Tibial nerve (tissue), 4 donors: ENCODE data around the gene CTAG2. TPM values are rescaled to one million over a fixed set of nuclear protein-coding genes. Genes with fewer than 3 reads are reported as not detected.
"Not testable (repeated sequence)": the region's sequence is repeated elsewhere in the genome, so short reads cannot be mapped to it uniquely, and the experiment has no call there.

ENCODE experiments used
- DNase-seq, 2 donors: peaks; one replicate each; pipeline ENCODE4 v3.0.0-alpha.2; 2019; ENCODE audit warnings: low spot score in 2 of 2
- H3K27ac ChIP-seq, 4 donors: fragments of 200-600 bp; sonication (generic) in 3 of 4; one replicate each; pipeline ENCODE4 v1.5.1; 2017 to 2019; ENCODE audit warnings: mild to moderate bottlenecking in 1 of 4
- H3K27me3 ChIP-seq, 2 donors: fragments of 200-600 bp; sonication (generic) in 1 of 2; one replicate each; pipeline versions ENCODE4 v1.5.1 to v1.6.0; 2017 to 2019
- H3K36me3 ChIP-seq, 3 donors: fragments of 200-600 bp; sonication (generic); one replicate each; pipeline ENCODE4 v1.5.1; 2018 to 2019
- H3K4me1 ChIP-seq, 4 donors: fragments of 200-600 bp; sonication (generic) in 3 of 4; one replicate each; pipeline ENCODE4 v1.5.1; 2017 to 2019
- H3K4me3 ChIP-seq, 4 donors: fragments of 200-600 bp; sonication (generic) in 3 of 4; one replicate each; pipeline ENCODE4 v1.5.1; 2017 to 2019; ENCODE audit warnings: mild to moderate bottlenecking in 1 of 4, moderate library complexity in 1 of 4
- H3K9me3 ChIP-seq, 4 donors: fragments of 200-600 bp; sonication (generic) in 3 of 4; one replicate each; pipeline ENCODE4 v1.5.1; 2017 to 2019
- CTCF ChIP-seq, 5 experiments: fragments of 200-600 bp in 3 of 5; fragments of 450-650 bp in 2 of 5; sonication (generic) in 3 of 5; IDR thresholded peaks; one replicate each; pipeline ENCODE4 v1.5.1; 2016 to 2019; ENCODE audit warnings: antibody characterized with exemption in 5 of 5, mild to moderate bottlenecking in 3 of 5, moderate library complexity in 2 of 5
- EP300 ChIP-seq, 2 donors: sonication (generic); formaldehyde crosslinking; IDR thresholded peaks; one replicate each; pipeline ENCODE4 v1.6.1; 2017; ENCODE audit warnings: antibody characterized with exemption in 2 of 2, mild to moderate bottlenecking in 1 of 2
- POLR2A ChIP-seq, 2 donors: fragments of 450-650 bp; IDR thresholded peaks; one replicate each; pipeline ENCODE4 v1.6.1; 2017; ENCODE audit warnings: antibody characterized with exemption in 2 of 2, mild to moderate bottlenecking in 2 of 2, moderate library complexity in 2 of 2
- WGBS, 2 donors: methylation state at CpG; one replicate each; pipeline ENCODE4 v1.1.5; 2018; 5-methylcytosine and 5-hydroxymethylcytosine counted together
- total RNA-seq, 4 donors: library from RNA; depleted of rRNA; stranded (reverse); fragments of >200 nt; gene quantifications; one replicate each; pipeline ENCODE4 v1.1.0, GENCODE V29; 2016

Gene CTAG2
- total RNA-seq, result not detected

GRCh38 chrX:154653413-154653812, at the start of gene CTAG2:
TSS of gene CTAG2 (minus strand) at chrX:154653579. CDS start at chrX:154653515, 64 bp downstream.
- not testable (repeated sequence) for H3K4me3 ChIP-seq, H3K4me1 ChIP-seq, H3K27me3 ChIP-seq, H3K36me3 ChIP-seq, H3K27ac ChIP-seq, DNase-seq, H3K9me3 ChIP-seq
- WGBS, 2 donors, result no CpG with 5 or more reads among the region's 27 CpGs

- Histone ChIP-seq H3K9me3 (no peaks in the 10 kb centered on the region), H3K4me3 (no peak overlapping the region), H3K36me3 (peaks cover 0 to 10% (median 0%) of the 10 kb centered on the region in 3 donors), H3K27me3 (no peaks in the 10 kb centered on the region), H3K27ac (no peak overlapping the region), H3K4me1 (peaks cover 0 to 7% (median 2%) of the 10 kb centered on the region in 4 donors)
- WGBS, 2 donors, result 76 to 88% methylated on average over 5 to 6 of the region's 6 CpGs
- DNase-seq, result no peak
- TF ChIP-seq POLR2A (IDR thresholded peaks at IDR 0.05), result no peak
- TF ChIP-seq CTCF (IDR thresholded peaks at IDR 0.05), result no peak
- no peak for TF ChIP-seq EP300 (IDR thresholded peaks at IDR 0.05)
Observed at GRCh38 chrX:154698630-154699248, 45.4 kb upstream of the CTAG2 start.

- Histone ChIP-seq H3K9me3 (no peaks in the 10 kb centered on the region), H3K4me3 (no peak overlapping the region), H3K27ac (peak overlapping the region in 1 of 4 donors; percentile 14), H3K4me1 (peaks cover 0 to 7% (median 2%) of the 10 kb centered on the region in 4 donors), H3K27me3 (no peaks in the 10 kb centered on the region), H3K36me3 (peaks cover 0 to 10% (median 0%) of the 10 kb centered on the region in 3 donors)
- WGBS, 2 donors, result 65 to 88% methylated on average over 1 of the region's 1 CpG
- DNase-seq, result no peak
- TF ChIP-seq POLR2A (IDR thresholded peaks at IDR 0.05), result no peak
- TF ChIP-seq CTCF (IDR thresholded peaks at IDR 0.05), result no peak
Observed at GRCh38 chrX:154696676-154697045, 43.3 kb upstream of the CTAG2 start.

- Histone ChIP-seq H3K9me3 (no peaks in the 10 kb centered on the region), H3K36me3 (peaks cover 0 to 10% (median 0%) of the 10 kb centered on the region in 3 donors), H3K4me1 (peaks cover 0 to 7% (median 2%) of the 10 kb centered on the region in 4 donors), H3K4me3 (no peak overlapping the region), H3K27ac (peak overlapping the region in 1 of 4 donors; percentile 61), H3K27me3 (no peaks in the 10 kb centered on the region)
- no peak for TF ChIP-seq POLR2A (IDR thresholded peaks at IDR 0.05)
- TF ChIP-seq EP300 (IDR thresholded peaks at IDR 0.05), result no peak
- no peak for TF ChIP-seq CTCF (IDR thresholded peaks at IDR 0.05)
- no peak for DNase-seq
- WGBS, 2 donors, result 36 to 51% methylated on average over 8 of the region's 8 CpGs
Observed at GRCh38 chrX:154695911-154696675, 42.7 kb upstream of the CTAG2 start.

DNA sequence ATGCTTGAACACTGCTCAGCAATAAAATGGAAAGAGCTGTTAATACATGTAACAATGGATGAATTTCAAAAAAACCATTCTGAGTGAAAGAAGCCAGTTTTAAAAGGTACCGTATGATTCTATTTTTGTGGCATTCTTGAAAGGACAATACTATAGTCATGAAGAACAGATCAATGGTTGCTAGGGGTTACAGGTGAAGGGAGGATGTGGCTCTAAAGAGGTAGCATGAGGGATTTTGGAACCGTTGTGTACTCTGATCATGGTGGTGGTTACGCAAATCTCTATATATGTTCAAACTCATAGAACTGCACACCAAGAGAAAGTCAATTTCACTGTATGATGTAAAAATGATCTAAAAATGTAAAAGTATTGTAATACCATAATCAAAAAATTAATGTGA, 40.0 kb upstream of the CTAG2 start:
- WGBS, 2 donors, result 92 to 94% methylated on average over 3 of the region's 3 CpGs

DNA sequence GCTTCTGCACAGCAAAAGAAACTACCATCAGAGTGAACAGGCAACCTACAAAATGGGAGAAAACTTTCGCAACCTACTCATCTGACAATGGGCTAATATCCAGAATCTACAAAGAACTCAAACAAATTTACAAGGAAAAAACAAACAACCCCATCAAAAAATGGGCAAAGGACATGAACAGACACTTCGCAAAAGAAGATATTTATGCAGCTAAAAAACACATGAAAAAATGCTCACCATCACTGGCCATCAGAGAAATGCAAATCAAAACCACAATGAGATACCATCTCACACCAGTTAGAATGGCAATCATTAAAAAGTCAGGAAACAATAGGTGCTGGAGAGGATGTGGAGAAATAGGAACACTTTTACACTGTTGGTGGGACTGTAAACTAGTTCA, 37.1 kb upstream of the CTAG2 start:
- not testable (repeated sequence) for H3K9me3 ChIP-seq, DNase-seq
- WGBS, 2 donors, result 80 to 95% methylated on average over 2 of the region's 2 CpGs

More for the DNA sequence above, 40.0 kb upstream of the CTAG2 start:
- H3K4me1 ChIP-seq, result peaks cover 0 to 7% (median 2%) of the 10 kb centered on the region in 4 donors
- no peak for DNase-seq
- H3K4me3 ChIP-seq, result no peak overlapping the region
- no peak overlapping the region for H3K27ac ChIP-seq
- no peak for TF ChIP-seq EP300 (IDR thresholded peaks at IDR 0.05)
- no peak for TF ChIP-seq CTCF (IDR thresholded peaks at IDR 0.05)
- no peak for TF ChIP-seq POLR2A (IDR thresholded peaks at IDR 0.05)
- no peaks in the 10 kb centered on the region for H3K9me3 ChIP-seq
- no peaks in the 10 kb centered on the region for H3K27me3 ChIP-seq
- no peaks in the 10 kb centered on the region for H3K36me3 ChIP-seq

GRCh38 chrX:154672084-154672483, 18.7 kb upstream of the CTAG2 start:
- H3K4me3 ChIP-seq, H3K4me1 ChIP-seq, H3K9me3 ChIP-seq, DNase-seq, H3K27ac ChIP-seq, H3K36me3 ChIP-seq, H3K27me3 ChIP-seq: not testable (repeated sequence)

More for the DNA sequence above, 37.1 kb upstream of the CTAG2 start:
- not testable (repeated sequence) for H3K27ac ChIP-seq, H3K4me1 ChIP-seq, H3K4me3 ChIP-seq, H3K36me3 ChIP-seq, H3K27me3 ChIP-seq

DNA sequence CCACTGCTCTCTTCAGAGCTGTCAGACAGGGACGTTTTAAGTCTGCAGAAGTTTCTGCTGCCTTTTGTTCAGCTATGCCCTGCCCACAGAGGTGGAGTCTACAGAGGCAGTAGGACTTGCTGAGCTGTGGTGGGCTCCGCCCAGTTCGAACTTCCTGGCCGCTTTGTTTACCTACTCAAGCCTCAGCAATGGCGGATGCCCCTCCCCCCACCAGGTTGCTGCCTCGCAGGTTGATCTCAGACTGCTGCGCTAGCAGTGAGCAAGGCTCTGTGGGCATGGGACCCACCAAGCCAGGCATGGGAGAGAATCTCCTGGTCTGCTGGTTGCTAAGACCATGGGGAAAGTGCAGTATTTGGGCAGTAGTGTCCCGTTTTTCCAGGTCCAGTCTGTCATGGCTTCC, 17.5 kb upstream of the CTAG2 start:
- not testable (repeated sequence) for H3K9me3 ChIP-seq, DNase-seq, H3K4me1 ChIP-seq, H3K27me3 ChIP-seq, H3K27ac ChIP-seq, H3K4me3 ChIP-seq, H3K36me3 ChIP-seq
- 70 to 89% methylated on average over 7 to 8 of the region's 8 CpGs for WGBS, 2 donors
